UCSD-AML1 (cell line): Measurements from ENCODE around the gene ZNF25.
"Not testable (repeated sequence)": the region's sequence is repeated elsewhere in the genome, so short reads cannot be mapped to it uniquely, and the experiment has no call there.

Experiments used
- DNase-seq: peaks from one replicate; lab custom pipeline; 2025; ENCODE audit not compliant: unreplicated experiment; lab: John Stamatoyannopoulos, UW

Gene ZNF25

GRCh38 chr10:37948210-37948609 lies 28.2 kb downstream of the ZNF25 start:
- DNase-seq, result no peak

DNA sequence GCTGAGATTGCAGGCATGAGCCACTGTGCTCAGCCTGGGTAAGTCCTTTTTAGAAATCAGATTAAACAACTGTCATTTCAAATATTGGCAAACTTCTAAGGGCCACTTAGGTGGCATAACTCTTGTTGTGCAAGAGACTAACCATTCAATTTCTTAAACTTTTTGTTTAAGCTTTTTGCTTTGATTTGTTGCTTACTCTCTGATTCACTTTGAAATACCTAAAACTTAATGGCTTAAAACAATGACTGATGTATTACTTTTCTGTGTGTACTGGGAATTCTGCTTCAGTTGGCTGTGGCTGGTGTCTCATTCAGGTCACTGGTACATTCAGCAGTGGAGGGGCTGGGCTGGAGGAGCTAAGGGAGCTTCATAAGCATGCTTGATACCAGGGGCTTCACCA lies 28.9 kb downstream of the ZNF25 start:
- DNase-seq, result no peak

DNA sequence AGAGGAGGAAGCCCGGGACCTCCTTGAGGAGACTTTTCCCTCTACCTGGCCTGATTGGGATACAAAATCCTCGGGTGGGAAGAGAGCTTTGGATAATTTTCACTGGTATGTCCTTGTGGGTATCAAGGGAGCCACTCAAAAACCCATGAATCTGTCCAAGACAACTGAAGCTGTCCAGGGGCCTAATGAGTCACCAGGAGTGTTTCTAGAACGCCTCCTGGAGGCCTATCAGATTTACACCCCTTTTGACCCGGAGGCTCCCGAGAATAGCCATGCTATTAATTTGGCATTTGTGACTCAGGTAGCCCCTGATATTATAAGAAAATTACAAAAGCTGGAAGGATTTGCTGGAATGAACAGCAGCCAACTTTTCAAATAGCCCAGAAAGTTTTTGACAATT lies 38.6 kb downstream of the ZNF25 start:
- DNase-seq, result no peak

DNA sequence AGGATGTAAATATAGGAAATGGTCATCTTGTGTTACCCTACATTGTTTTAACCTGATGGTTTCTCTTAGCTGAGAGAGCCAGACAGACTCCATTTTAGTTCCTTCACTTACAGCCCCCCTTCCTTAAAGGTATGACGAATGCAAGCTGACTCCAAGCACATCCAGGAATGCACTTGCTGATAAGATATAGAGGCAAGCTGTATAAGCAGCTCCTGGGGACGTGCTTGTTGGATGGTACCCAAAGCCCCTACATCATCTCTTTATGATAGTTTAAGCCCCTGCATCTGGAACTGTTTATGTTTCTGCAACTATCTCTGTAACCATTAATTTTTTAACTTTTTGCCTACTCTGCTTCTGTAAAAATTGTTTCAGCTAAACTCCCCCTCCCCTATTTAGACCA lies 41.7 kb downstream of the ZNF25 start:
- no peak for DNase-seq

DNA sequence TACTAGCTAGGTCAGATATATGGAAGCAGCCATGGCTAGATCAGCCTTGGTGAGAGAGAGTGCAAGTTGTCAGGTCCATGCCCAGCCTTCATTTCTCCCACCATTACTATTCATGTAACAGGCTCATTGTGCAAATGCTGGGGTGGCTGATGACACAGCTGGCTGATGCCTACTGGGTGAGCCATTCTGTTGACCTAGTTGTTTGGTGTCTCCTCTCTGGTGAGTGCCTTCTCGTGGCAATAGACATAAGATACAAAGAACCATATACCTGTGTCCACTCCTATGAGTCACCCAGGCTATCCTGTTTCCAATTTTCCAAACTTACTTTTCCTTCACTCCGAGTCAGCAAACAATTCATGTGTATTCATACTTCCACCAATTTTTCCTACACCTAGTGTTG lies 46.0 kb downstream of the ZNF25 start:
- no peak for DNase-seq

DNA sequence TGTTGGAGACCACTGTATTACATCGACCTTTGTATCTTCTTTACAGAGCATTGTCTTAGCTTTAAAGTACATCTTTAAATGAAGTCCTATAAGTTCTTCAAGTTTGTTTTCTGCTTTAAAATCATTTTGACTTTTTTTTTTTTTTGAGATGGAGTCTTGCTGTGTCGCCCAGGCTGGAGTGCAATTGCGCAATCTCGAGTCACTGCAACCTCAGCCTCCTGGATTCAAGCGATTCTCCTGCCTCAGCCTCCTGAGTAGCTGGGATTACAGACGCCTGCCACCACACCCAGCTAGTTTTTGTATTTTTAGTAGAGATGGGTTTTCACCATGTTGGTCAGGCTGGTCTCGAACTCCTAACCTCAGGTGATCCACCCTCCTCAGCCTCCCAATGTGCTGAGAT lies 68.3 kb downstream of the ZNF25 start:
- DNase-seq, result not testable (repeated sequence)

GRCh38 chr10:37906382-37906781 lies 70.1 kb downstream of the ZNF25 start:
- DNase-seq, result no peak
